ENCODE data around the gene PHF21A. TPM values are rescaled to one million over a fixed set of nuclear protein-coding genes. Genes with fewer than 3 reads are reported as not detected.

PHF21A gene
- total and polyA plus RNA-seq, 8 donors = 36.2 to 77.3 (median 69.3) TPM

GRCh38 chr11:46072172-46072964 is 48.9 kb downstream of the PHF21A start:
- intact Hi-C loops (cut with DNase I) = no loop called here
- Histone ChIP-seq H3K9me3 (no peaks in the 10 kb centered on the region), H3K36me3 (peaks cover 0 to 31% of the 10 kb centered on the region in 2 donors), H3K4me3 (no peak overlapping the region), H3K27me3 (no peaks in the 10 kb centered on the region), H3K27ac (no peak overlapping the region), H3K4me1 (no peaks in the 10 kb centered on the region)
- ATAC-seq (no peak), DNase-seq (no peak)
- no peak for TF ChIP-seq CTCF (IDR thresholded peaks at IDR 0.05)

- peaks cover 0 to 21% of the 10 kb centered on the region in 2 donors for H3K36me3 ChIP-seq
- DNase-seq = no peak
- no peak for ATAC-seq
- H3K4me3 ChIP-seq = no peak overlapping the region
- no peaks in the 10 kb centered on the region for H3K27me3 ChIP-seq
- no peak overlapping the region for H3K27ac ChIP-seq
- H3K9me3 ChIP-seq = no peaks in the 10 kb centered on the region
- intact Hi-C loops (cut with DNase I) = no loop called here
- TF ChIP-seq CTCF (IDR thresholded peaks at IDR 0.05) = no peak
- no peaks in the 10 kb centered on the region for H3K4me1 ChIP-seq
These were observed 50.2 kb downstream of the PHF21A start for GRCh38 chr11:46071091-46071490.

GRCh38 chr11:46069595-46069994 is 51.7 kb downstream of the PHF21A start:
- H3K9me3 ChIP-seq = no peaks in the 10 kb centered on the region
- H3K36me3 ChIP-seq = peaks cover 0 to 9% of the 10 kb centered on the region in 2 donors
- no peaks in the 10 kb centered on the region for H3K4me1 ChIP-seq
- no peak for TF ChIP-seq CTCF (IDR thresholded peaks at IDR 0.05)
- DNase-seq = no peak
- no peak for ATAC-seq
- H3K4me3 ChIP-seq = no peak overlapping the region
- no peak overlapping the region for H3K27ac ChIP-seq
- no peaks in the 10 kb centered on the region for H3K27me3 ChIP-seq
- intact Hi-C loops (cut with DNase I) = no loop called here

GRCh38 chr11:46066335-46066734 is 54.9 kb downstream of the PHF21A start:
- no peaks in the 10 kb centered on the region for H3K9me3 ChIP-seq
- intact Hi-C loops (cut with DNase I) = no loop called here
- no peaks in the 10 kb centered on the region for H3K27me3 ChIP-seq
- H3K27ac ChIP-seq = no peak overlapping the region
- no peak overlapping the region for H3K4me3 ChIP-seq
- peaks cover 0 to 7% of the 10 kb centered on the region in 2 donors for H3K36me3 ChIP-seq
- ATAC-seq (no peak), DNase-seq (no peak)
- no peaks in the 10 kb centered on the region for H3K4me1 ChIP-seq
- TF ChIP-seq CTCF (IDR thresholded peaks at IDR 0.05) = no peak

- Histone ChIP-seq H3K4me3 (no peak overlapping the region), H3K4me1 (no peaks in the 10 kb centered on the region), H3K27ac (no peak overlapping the region), H3K27me3 (no peaks in the 10 kb centered on the region), H3K9me3 (no peaks in the 10 kb centered on the region), H3K36me3 (peaks cover 0 to 7% of the 10 kb centered on the region in 2 donors)
- ATAC-seq (no peak), DNase-seq (no peak)
- intact Hi-C loops (cut with DNase I) = no loop called here
- TF ChIP-seq CTCF (IDR thresholded peaks at IDR 0.05) = no peak
These were observed 55.6 kb downstream of the PHF21A start for GRCh38 chr11:46065681-46066080.
